Calu3 (cell line): ENCODE data around the gene AIFM2. TPM values are rescaled to one million over a fixed set of nuclear protein-coding genes. Genes with fewer than 3 reads are reported as not detected.

Experiments
- BruUV-seq: library from RNA; stranded (reverse); fragments of 400-500 nt; replicated peaks from 2 replicates; lab custom pipeline; 2021; lab: Mats Ljungman, UMichigan
- CTCF ChIA-PET: fragments of 300-600 bp; sonication (Branson Sonifier 250); formaldehyde crosslinking; loops from one replicate; lab custom pipeline; 2022; ENCODE audit warnings: antibody characterized with exemption; lab: Charles Lee
- DNase-seq: peaks from one replicate; pipeline ENCODE4 v3.0.0; 2022
- H3K27ac Mint-ChIP-seq: one replicate; pipeline ENCODE4 v1.8.0; 2022; ENCODE audit warnings: mixed read lengths; ENCODE audit not compliant: unreplicated experiment
- H3K27me3 Mint-ChIP-seq: one replicate; pipeline ENCODE4 v1.8.0; 2022; ENCODE audit warnings: mixed read lengths; ENCODE audit not compliant: unreplicated experiment
- H3K36me3 Mint-ChIP-seq: one replicate; pipeline ENCODE4 v1.8.0; 2022; ENCODE audit warnings: mild to moderate bottlenecking, moderate library complexity, mixed read lengths; ENCODE audit not compliant: insufficient read depth, unreplicated experiment
- H3K4me1 Mint-ChIP-seq: one replicate; pipeline ENCODE4 v1.8.0; 2022; ENCODE audit warnings: mild to moderate bottlenecking, low read depth, mixed read lengths; ENCODE audit not compliant: unreplicated experiment
- H3K4me3 Mint-ChIP-seq: one replicate; pipeline ENCODE4 v1.8.0; 2022; ENCODE audit warnings: mild to moderate bottlenecking, low read depth, moderate library complexity, mixed read lengths; ENCODE audit not compliant: unreplicated experiment
- H3K9me3 Mint-ChIP-seq: one replicate; pipeline ENCODE4 v1.8.0; 2022; ENCODE audit warnings: low read depth, mixed read lengths; ENCODE audit not compliant: unreplicated experiment
- CTCF ChIP-seq: fragments of 200-600 bp; IDR thresholded peaks from one replicate; pipeline ENCODE4 v1.8.0; 2022; ENCODE audit warnings: antibody characterized with exemption; ENCODE audit not compliant: unreplicated experiment
- intact Hi-C: fragments of 100-400 bp; cut with micrococcal nuclease; formaldehyde crosslinking; loops from one replicate; pipeline ENCODE4 v1.10.0; 2022; ENCODE audit not compliant: unreplicated experiment
- total RNA-seq: library from RNA; stranded (reverse); gene quantifications from 2 replicates; pipeline ENCODE4 v1.2.3, GENCODE V29; 2022

AIFM2 gene
- total RNA-seq, 1 experiment from 2014 or later, result 21.1 TPM

GRCh38 chr10:70090013-70090412 is 42.6 kb downstream of the AIFM2 start:
- peaks cover 38% of the 10 kb centered on the region for H3K4me1 Mint-ChIP-seq
- no TSS peak for BruUV-seq
- no peak overlapping the region for H3K27ac Mint-ChIP-seq
- no peaks in the 10 kb centered on the region for H3K9me3 Mint-ChIP-seq
- no peak for DNase-seq
- CTCF ChIA-PET, result interaction anchor here (1.1 to 1.2 kb wide), 2 partner anchors 10 to 25 kb away, joined by 3 read pairs; no protein-coding TSS in a partner anchor
- H3K27me3 Mint-ChIP-seq, result peaks cover 5% of the 10 kb centered on the region
- intact Hi-C loops, result no loop called here
- no peak for TF ChIP-seq CTCF
- no peak overlapping the region for H3K4me3 Mint-ChIP-seq
- H3K36me3 Mint-ChIP-seq, result peaks cover 5% of the 10 kb centered on the region

- Mint-ChIP-seq H3K27me3 (peaks cover 13% of the 10 kb centered on the region), H3K36me3 (peaks cover 5% of the 10 kb centered on the region), H3K4me3 (no peak overlapping the region), H3K27ac (no peak overlapping the region), H3K9me3 (no peaks in the 10 kb centered on the region), H3K4me1 (peaks cover 38% of the 10 kb centered on the region)
- no peak for TF ChIP-seq CTCF
- CTCF ChIA-PET, result interaction anchor here (0.6 kb wide), 1 partner anchor 294 kb away, joined by 3 read pairs; no protein-coding TSS in a partner anchor
- no peak for DNase-seq
- intact Hi-C loops, result no loop called here
- BruUV-seq, result no TSS peak
These were observed 44.3 kb downstream of the AIFM2 start for GRCh38 chr10:70088308-70088698.

- H3K36me3 Mint-ChIP-seq, result peaks cover 5% of the 10 kb centered on the region
- H3K9me3 Mint-ChIP-seq, result no peaks in the 10 kb centered on the region
- intact Hi-C loops, result no loop called here
- CTCF ChIA-PET, result interaction anchor here (0.6 kb wide), 1 partner anchor 294 kb away, joined by 3 read pairs; no protein-coding TSS in a partner anchor
- no peak for DNase-seq
- no peak overlapping the region for H3K27ac Mint-ChIP-seq
- no peak overlapping the region for H3K4me3 Mint-ChIP-seq
- no TSS peak for BruUV-seq
- TF ChIP-seq CTCF, result no peak
- H3K27me3 Mint-ChIP-seq, result peaks cover 13% of the 10 kb centered on the region
- H3K4me1 Mint-ChIP-seq, result peaks cover 38% of the 10 kb centered on the region
These were observed 44.9 kb downstream of the AIFM2 start for GRCh38 chr10:70087616-70088307.

- no peak overlapping the region for H3K27ac Mint-ChIP-seq
- H3K9me3 Mint-ChIP-seq, result no peaks in the 10 kb centered on the region
- no peak overlapping the region for H3K4me3 Mint-ChIP-seq
- peaks cover 13% of the 10 kb centered on the region for H3K27me3 Mint-ChIP-seq
- intact Hi-C loops, result no loop called here
- CTCF ChIA-PET, result no interaction called here
- no peaks in the 10 kb centered on the region for H3K36me3 Mint-ChIP-seq
- H3K4me1 Mint-ChIP-seq, result peaks cover 21% of the 10 kb centered on the region
- BruUV-seq, result no TSS peak
- TF ChIP-seq CTCF, result no peak
- DNase-seq, result no peak
These were observed 46.5 kb downstream of the AIFM2 start for GRCh38 chr10:70085975-70086613.
